ENCODE results near the gene SPAG5.

DNA sequence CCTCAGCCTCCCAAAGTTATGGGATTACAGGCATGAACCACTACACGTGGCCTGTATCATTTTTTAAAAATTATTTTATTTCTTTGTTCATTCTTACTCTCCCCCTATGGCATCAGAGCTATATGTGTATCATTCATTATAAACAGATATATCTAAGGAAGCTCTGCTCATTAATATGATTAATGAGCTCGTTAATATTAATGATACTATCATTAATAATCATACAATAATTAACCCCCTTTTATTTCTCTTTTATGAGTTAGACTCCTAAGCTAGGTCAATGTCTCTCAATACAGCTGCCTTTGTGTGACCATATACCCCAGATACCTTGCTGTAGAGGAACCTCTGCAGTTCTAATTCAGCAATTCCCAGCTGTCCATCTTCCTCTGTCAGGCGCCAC, 19.6 kb upstream of the SPAG5 start:
- TF ChIP-seq GATA3 (IDR thresholded peaks at IDR 0.05; ENCODE audit: low read depth, low read length) (no peak), GATA2 (IDR thresholded peaks at IDR 0.05; ENCODE audit: low read depth, low read length) (no peak)
